IMR-90 (cell line): ENCODE measurements around the gene SLC36A2.

Experiments
- BHLHE40 ChIP-seq: fragments of 150-350 bp; IDR thresholded peaks from 2 replicates; pipeline ENCODE4 v1.6.1; 2016; ENCODE audit warnings: mild to moderate bottlenecking, low read depth, low read length
- CEBPB ChIP-seq: IDR thresholded peaks from 2 replicates; pipeline ENCODE4 v1.6.1; 2012; ENCODE audit warnings: low read depth, low read length, improper control_type of control experiment
- CTCF ChIP-seq: conservative IDR thresholded peaks from 2 replicates; pipeline ENCODE4 v1.5.1; 2012; ENCODE audit warnings: mild to moderate bottlenecking, low read depth, low read length, improper control_type of control experiment
- FOS ChIP-seq: fragments of 150-350 bp; IDR thresholded peaks from 2 replicates; pipeline ENCODE4 v1.6.1; 2016; ENCODE audit warnings: low read depth, low read length
- MAZ ChIP-seq: IDR thresholded peaks from 2 replicates; pipeline ENCODE4 v1.6.1; 2012; ENCODE audit warnings: low read depth, mild to moderate bottlenecking, low read length, improper control_type of control experiment, moderate library complexity, borderline replicate concordance
- POLR2A ChIP-seq: IDR thresholded peaks from 2 replicates; pipeline ENCODE4 v1.6.1; 2012; ENCODE audit warnings: mild to moderate bottlenecking, low read depth, low read length
- RAD21 ChIP-seq: IDR thresholded peaks from 2 replicates; pipeline ENCODE4 v1.6.1; 2012; ENCODE audit warnings: low read length, improper control_type of control experiment
- RCOR1 ChIP-seq: IDR thresholded peaks from 2 replicates; pipeline ENCODE4 v1.6.1; 2012; ENCODE audit warnings: mild to moderate bottlenecking, low read length, improper control_type of control experiment; ENCODE audit not compliant: insufficient replicate concordance

DNA sequence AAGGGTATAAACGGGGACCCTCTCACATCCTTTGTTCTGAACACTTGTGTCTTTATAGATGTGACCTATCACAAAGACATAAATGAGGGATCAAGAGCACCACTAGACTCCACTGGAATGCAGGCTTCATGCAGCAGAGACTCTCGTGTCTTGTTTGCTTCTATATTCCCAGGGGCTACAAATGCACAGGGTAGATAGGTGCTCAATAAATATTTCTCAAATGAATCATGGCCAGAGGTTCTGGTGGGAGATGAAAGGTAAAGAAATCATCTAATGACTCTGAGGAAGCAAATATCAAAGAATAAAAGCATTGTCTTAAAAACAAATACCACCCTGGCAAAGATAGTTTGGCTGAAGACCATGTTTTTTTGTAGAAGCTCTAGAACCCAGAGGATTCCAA, 50.4 kb downstream of the SLC36A2 start:
- TF ChIP-seq MAZ: no peak
- TF ChIP-seq CTCF: no peak
- no peak for TF ChIP-seq FOS
- no peak for TF ChIP-seq POLR2A
- no peak for TF ChIP-seq RCOR1
- no peak for TF ChIP-seq RAD21
- no peak for TF ChIP-seq CEBPB
- TF ChIP-seq BHLHE40: no peak
